NOMO-1 (cell line): ENCODE data around the gene HMCN1.
A peak's percentile ranks its signal among the peaks of the same experiment; 100 is the strongest.
"Not testable (repeated sequence)": the region's sequence is repeated elsewhere in the genome, so short reads cannot be mapped to it uniquely, and the experiment has no call there.

Experiments used
- DNase-seq, 2 experiments: peaks; one replicate each; lab custom pipeline; 2025; ENCODE audit not compliant: unreplicated experiment in 2 of 2; lab: John Stamatoyannopoulos, UW

The HMCN1 gene

DNA sequence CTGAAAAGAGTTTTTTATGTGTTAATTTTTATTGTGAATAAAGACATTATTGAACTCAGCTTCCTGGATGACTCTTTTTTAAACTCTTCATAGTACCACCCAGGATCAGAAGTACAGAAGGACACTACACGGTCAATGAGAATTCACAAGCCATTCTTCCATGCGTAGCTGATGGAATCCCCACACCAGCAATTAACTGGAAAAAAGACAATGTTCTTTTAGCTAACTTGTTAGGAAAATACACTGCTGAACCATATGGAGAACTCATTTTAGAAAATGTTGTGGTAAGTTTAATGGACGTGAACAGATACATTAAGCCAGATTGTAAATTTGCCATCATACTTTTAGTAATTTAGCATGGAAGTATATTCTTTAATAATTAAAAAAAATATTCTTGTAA is 391.3 kb downstream of the HMCN1 start:
- DNase-seq, result no peak

DNA sequence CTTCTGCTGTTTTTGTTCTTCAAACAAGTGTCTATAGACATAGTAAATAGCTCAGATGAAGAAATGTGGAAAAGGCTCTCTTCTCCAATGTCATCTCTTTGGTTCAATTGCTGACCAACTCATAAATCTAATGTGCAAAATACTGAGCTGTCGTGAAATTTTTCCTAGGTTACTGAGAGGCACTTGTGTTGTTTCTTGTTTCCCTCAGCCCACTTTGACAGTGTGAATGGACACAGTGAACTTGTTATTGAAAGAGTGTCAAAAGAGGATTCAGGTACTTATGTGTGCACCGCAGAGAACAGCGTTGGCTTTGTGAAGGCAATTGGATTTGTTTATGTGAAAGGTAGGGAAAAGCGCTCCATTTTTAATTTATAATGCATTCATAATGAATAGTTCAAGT is 395.6 kb downstream of the HMCN1 start:
- no peak for DNase-seq

DNA sequence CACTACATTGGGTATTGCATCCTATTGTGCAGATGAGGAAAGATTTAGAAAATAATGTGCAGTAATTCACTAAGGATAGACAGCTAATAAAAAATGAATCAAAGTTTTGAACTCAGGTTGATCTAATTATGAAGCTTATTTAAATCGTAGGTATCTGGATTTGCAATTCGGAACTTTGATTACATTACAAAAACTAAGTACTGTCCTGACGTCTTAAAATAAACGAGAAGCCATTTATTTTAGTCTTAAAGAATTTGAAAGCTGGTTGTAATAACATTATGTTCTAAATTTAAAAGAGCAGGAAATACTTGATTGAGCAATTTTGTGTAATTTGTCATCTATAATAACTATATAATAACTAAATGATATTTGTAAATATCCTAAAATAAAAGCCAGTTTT is 404.9 kb downstream of the HMCN1 start:
- DNase-seq, result no peak

DNA sequence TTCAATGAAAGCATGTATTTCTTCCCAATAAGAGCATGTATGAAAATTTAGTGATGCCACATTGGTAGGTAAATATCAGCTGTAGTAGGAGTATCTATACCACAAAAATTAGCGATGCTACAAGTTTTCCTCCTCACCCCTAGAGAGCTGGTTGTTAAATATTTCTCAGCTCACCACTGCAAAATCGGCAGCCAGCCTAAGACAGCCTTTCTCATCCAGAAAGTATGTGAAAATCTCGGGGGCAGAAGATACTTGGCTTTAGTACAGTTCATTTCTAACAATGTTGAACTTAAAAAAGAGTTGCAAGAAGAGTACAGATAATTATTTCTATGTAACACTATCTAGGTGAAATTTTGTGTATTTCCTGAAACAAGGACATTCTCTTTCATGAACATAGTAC is 405.5 kb downstream of the HMCN1 start:
- DNase-seq, result no peak

DNA sequence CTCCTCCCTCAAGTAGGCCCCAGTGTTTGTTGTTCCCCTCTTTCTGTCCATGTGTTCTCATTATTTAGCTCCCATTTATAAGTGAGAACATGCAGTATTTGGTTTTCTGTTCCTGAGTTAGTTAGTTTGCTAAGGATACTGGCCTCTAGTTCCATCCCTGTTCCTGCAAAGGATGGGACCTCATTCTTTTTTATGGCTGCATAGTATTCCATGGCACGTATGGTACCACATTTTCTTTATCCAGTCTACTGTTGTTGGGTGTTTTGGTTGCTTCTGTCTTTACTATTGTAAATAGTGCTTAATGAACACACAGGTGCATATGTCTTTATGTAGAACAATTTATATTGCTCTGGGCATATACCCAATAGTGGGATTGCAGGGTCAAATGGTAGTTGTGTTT is 408.0 kb downstream of the HMCN1 start:
- DNase-seq, result no peak

DNA sequence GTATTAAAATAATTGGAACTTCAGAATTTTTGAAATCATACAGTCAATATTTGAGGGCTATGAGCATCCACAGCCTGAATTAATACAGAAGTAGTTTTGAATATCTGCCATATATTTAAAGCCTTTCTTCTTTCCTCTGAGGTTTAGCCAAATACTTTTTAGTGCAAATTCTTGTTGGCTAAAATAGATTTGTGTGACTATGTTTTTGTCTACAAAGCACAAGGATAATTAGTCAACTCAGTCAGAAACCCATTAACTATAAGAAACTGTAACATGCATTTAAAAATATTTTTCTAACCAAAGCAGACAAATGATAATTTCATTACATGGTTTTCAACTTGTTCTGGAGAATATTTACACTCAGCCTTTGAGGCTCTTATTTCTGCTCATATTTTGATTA is 408.7 kb downstream of the HMCN1 start:
- DNase-seq, result no peak

DNA sequence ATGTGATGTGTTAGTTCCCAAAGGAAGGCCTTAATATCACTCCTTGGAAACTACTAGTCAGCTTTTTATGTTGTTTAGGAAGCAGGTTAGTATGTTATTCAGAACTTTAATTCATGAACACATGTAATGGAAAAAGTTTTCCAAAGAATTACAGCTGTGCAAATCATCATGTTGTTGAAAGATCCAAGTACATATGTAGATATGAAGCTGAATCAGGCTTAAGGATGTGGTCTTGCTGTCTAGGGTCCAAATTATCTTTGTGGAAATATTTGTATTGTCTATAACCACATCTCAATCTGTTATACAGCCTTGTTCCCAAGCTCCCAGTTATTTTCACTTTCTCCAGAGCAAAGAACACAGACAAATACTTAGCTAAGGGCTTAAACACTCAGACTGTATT is 409.3 kb downstream of the HMCN1 start:
- no peak for DNase-seq

DNA sequence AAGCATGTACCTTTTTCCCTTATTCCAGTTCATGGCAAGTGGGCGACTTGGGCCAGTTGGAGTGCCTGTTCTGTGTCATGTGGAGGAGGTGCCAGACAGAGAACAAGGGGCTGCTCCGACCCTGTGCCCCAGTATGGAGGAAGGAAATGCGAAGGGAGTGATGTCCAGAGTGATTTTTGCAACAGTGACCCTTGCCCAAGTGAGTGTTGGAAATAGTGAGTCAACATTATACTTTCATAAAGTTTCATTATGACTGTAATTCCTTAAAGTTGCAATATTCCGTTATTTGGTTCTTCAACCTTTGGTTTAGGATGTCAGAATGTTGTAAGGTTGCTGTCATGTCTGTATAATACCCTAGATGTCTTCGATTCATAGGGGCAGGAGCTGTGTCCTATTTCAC is 410.3 kb downstream of the HMCN1 start:
- no peak for DNase-seq

DNA sequence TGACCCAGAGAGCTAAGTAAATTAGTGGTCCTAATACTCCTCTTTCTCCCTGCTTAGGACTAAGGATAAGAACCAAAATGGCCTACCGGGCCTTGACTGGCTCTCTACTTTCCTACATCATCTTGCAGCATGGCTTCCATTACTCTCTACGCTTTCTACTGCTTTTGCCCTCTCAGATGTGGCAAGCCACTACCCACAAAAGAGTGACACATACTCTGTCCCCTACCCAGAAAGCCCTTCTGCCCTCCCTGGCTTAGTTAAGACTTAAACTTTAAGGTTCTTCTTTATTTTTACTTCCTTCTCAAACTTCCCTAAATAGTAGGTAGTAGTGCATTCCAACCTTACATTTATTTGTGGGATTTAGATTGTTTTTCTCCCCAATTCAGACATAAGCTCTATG is 412.8 kb downstream of the HMCN1 start:
- peak; percentile 46 to 71 for DNase-seq

DNA sequence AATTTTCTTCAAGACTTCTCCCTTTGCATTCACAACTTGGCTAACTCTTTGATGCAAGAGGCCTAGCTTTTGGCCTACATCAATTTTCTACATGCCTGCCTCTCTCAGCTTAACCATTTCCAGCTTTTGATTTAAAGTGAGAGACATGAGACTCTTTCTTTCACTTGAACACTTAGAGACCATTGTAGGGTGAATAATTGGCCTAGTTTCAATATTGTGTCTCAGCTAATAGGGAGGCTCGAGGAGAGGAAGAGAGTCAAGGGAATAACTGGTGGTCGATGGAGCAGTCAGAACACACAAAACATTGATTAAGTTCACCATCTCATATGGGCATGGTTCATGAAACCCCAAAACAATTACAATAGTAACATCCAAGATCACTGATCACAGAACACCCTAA is 415.4 kb downstream of the HMCN1 start:
- DNase-seq, result no peak

DNA sequence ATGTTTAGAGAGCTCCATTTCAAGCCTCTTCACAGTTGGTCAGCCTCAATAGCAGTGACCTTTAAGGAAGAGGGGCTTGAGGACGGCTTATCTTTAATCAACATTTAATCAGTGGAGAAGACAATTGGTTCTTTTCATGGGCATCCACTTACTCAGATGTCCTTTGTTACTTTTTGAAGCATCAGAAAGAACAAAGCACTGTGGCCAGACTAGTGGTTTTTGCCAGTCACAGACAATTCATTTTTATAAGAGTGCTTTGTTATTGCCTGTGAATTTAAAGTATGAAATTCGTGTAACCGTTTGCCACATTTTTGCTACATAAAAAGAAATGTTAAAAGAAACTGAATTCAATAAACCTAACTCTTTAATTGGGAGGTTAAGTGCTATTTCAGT is 418.0 kb downstream of the HMCN1 start:
- DNase-seq, result no peak

DNA sequence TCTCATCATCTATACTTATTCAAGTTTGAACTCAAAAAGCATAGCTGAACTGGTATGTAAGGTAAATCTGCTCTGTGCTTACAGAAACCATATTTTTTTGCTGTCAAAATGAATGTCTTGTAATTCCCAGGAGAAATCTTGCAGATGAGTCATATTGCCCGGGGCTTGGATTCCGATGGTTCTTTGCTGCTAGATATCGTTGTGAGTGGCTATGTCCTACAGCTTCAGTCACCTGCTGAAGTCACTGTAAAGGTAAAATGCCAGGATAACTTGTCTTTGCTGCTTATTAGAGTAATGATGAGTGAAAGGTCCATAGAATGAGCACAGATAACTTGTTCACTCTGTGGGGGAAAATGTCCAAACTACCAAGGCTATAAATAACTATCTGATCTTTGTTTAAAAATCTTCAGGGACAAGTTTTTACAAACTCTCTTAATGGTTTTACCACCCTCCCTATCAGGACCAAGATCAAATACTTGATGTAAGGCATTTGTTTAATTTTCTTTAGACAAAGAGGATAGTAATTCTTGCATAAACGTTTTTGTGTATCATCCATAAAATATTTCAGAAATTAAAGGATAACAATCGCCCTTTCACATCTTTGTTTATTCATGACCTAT is 418.5 kb downstream of the HMCN1 start:
- DNase-seq, result no peak

DNA sequence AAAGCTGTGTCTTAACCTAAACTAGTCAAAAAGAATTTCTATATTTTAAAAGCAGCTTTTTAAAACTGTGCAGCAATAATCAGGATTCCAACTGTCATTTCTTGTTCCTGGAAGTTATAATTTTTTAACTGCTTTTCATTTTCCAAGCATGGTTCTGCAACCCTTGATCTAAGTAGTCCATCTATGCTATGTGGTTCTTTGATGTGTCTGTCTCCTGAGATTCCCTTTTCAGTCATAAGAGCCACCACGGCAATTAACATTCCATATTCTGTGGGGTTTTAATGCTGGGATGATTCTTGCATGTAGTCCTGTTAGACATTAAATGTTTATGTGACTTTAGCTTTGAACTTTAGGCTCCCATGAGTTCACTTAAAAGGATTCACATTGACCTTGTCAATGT is 420.5 kb downstream of the HMCN1 start:
- no peak for DNase-seq

DNA sequence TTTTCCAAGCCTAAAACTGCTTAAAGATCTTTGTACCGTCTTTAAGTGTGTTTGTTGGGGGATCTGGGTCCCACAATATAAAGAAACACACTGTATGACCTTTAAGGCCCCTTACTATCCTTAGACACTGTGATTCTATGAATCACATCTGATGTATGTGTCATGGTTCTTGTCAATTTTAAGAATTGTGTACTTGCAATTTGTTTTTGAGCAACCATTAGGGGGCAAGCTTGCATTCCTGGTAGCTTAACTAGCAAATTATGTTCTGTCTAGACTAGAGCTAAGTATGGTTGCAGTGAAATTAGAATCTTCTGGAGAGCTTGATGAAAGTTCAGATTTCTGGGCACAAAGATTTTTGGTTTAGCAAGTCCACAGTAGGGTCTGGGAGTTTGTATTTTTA is 421.4 kb downstream of the HMCN1 start:
- peak in 1 of 2 experiments; percentile 40 for DNase-seq

DNA sequence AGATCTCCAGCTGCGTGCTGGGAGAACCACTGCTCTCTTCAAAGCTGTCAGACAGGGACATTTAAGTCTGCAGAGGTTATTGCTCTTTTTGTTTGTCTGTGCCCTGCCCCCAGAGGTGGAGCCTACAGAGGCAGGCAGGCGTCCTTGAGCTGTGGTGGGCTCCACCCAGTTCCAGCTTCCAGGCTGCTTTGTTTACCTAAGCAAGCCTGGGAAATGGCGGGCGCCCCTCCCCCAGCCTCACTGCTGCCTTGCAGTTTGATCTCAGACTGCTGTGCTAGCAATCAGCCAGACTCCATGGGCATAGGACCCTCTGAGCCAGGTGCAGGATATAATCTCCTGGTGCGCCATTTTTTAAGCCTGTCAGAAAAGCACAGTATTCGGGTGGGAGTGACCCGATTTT is 428.7 kb downstream of the HMCN1 start:
- DNase-seq, result not testable (repeated sequence)

DNA sequence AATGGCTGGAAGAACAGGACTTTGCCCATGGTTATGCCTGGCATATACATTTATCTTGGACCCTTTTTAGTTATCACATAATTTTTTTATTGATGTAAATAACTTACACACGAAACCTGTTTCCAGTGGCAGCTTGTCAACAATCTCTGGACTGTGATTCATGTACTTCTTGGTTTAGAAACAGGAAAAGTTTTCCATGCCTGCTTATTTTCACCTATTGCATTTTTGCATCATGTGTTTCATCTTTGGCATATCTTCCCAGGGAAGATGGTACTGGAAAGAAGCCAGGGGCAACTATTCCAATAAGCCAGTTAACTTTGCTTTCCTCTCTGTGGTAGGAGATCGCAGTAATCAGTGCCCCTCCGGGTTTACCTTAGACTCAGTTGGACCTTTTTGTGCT is 430.6 kb downstream of the HMCN1 start:
- DNase-seq, result no peak

DNA sequence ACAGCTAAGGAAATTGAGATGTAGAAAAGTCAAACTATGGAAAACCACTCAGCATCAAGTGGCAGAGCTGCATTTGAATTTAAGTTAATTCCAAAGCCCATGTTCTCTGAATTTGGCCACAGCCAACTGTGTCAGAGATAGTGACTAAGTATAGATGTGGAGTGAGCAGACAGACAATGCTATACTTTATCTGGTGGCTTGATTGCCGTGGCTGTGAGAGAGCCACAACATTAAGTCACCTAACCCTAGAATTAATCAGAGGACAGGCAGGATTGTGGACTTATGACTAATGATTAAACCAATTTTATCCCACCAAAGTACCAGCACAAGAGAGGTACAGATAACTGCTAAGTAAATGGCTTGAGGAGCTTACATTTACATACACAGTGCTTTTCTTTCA is 431.1 kb downstream of the HMCN1 start:
- DNase-seq, result no peak

DNA sequence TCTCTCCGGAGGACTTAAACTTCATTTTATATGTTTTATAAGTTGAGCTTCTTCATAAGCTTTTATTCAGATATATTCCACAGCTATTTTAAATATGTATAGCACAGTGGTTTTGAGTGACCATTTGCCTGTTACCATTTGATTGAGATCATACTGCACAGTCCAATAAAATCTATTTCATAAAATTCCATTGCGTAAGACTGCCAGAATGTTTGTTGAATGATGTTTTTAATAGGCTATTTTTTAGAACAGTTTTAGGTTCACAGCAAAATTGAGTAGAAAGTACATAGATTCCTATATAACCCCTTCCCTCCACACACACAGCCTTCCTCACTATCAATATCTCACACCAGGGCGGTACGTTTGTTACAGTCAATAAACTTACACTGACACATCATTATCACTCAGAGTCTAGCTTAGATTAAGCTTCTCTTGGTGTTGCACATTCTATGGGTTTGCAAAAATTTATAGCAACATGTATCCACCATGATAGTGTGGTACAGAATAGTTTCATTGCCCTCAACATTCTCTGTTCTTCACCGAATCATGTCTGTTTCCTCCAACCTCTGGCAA is 433.0 kb downstream of the HMCN1 start:
- DNase-seq, result no peak

DNA sequence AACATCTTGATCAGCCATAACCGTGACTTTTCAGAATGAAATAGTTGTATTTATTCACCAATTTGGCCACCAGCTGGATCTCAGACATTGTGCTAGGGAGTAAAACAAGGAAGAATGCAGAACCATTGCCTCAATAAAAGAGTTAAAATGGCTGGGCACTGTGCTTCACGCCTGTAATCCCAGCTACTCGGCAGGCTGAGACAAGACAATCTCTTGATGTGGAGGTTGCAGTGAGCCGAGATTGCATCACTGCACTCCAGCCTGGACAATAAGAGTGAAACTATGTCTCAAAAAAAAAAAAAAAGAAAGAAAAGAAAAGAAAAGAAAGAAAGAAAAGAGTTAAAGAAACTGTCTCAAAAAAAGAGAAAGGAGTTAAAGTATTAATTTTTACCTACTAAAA is 441.4 kb downstream of the HMCN1 start:
- no peak for DNase-seq

DNA sequence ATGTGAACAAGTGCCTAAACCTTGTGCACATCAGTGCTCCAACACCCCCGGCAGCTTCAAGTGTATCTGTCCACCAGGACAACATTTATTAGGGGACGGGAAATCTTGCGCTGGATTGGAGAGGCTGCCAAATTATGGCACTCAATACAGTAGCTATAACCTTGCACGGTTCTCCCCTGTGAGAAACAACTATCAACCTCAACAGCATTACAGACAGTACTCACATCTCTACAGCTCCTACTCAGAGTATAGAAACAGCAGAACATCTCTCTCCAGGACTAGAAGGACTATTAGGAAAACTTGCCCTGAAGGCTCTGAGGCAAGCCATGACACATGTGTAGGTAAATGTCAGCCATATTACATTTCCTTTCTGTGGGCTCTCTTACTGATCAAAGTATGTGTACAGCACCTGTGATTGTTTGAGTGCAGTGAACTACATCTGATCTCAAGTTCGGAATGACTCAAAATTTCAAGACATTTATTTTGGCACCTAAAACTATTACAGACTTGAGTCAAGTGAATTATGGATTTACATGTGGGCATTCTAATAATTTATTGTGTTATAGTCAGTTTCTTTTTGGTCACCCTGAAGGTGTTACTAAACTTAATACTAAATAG is 444.3 kb downstream of the HMCN1 start:
- DNase-seq, result no peak

DNA sequence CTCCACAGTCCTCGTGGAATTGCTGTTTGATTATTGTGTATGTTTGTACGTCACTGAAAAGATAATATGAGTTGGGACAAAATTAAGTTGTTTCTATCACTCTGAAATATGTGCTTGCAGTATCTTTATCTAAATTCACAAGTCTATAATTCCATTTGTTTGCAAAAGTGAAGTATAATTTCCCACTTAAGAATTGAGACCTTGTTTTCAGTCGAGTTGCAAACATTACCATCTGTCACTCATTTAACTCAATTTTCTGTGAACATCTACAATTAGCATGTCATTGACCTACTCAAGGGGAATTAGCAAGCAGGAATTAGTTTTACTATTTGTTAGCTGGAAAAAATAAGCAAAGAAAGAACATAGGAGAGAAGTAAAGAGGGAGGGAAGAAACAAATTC is 445.0 kb downstream of the HMCN1 start:
- DNase-seq, result no peak

DNA sequence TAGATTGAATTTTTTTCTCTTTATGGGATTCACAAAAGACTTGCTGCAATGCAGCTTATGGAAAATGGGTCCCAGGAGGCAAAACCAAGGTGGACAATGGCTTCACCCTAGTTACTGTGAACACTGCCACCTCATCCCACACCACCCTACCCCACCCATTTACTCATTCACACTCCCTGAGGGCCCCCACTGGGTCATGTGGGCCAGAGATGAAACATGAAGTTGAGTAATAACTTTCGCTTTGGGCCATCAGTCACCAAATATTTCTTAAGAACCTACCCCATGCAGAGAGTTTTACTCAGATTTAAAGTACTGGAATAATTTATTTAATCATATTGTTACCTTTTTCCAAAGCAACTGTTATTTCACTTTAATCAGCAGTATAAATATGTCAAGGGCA is 449.0 kb downstream of the HMCN1 start:
- peak; percentile 5 to 23 for DNase-seq
